C4-2B (cell line): ENCODE measurements around the gene SHLD1.

Source experiments
- H3K27ac ChIP-seq: fragments of 450-650 bp; 2 replicates; pipeline ENCODE4 v1.5.1; 2017
- ZFX ChIP-seq: fragments of 450-650 bp; IDR thresholded peaks from 2 replicates; pipeline ENCODE4 v1.6.1; 2017
- TF ChIP-seq, protein P1 (sequence below): fragments of 450-650 bp; conservative IDR thresholded peaks from 2 replicates; pipeline ENCODE4 v1.5.1; 2017; ENCODE audit warnings: mild to moderate bottlenecking

The SHLD1 gene

DNA sequence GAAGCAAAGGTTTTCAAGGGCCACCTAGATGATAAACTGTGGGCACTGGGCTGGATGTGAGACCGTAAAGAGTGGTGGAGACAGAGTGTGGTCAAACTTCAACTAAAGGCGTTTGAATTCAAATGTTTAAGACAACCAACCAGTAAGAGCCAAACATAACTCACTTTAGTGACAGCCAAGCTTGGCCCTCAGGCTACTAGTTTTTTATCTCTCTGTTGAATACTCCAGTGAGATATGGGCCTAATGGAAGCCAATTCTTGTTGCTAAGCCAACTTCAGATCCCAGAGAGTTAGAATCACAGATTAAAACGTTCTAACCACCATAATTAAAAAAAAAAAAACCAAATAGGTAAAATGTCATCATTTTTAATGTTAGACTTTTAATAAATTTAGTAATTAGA is 142.9 kb downstream of the SHLD1 start:
- H3K27ac ChIP-seq: no peak overlapping the region
- TF ChIP-seq ZFX: no peak
- TF ChIP-seq, protein P1, sequence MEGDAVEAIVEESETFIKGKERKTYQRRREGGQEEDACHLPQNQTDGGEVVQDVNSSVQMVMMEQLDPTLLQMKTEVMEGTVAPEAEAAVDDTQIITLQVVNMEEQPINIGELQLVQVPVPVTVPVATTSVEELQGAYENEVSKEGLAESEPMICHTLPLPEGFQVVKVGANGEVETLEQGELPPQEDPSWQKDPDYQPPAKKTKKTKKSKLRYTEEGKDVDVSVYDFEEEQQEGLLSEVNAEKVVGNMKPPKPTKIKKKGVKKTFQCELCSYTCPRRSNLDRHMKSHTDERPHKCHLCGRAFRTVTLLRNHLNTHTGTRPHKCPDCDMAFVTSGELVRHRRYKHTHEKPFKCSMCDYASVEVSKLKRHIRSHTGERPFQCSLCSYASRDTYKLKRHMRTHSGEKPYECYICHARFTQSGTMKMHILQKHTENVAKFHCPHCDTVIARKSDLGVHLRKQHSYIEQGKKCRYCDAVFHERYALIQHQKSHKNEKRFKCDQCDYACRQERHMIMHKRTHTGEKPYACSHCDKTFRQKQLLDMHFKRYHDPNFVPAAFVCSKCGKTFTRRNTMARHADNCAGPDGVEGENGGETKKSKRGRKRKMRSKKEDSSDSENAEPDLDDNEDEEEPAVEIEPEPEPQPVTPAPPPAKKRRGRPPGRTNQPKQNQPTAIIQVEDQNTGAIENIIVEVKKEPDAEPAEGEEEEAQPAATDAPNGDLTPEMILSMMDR: no peak

DNA sequence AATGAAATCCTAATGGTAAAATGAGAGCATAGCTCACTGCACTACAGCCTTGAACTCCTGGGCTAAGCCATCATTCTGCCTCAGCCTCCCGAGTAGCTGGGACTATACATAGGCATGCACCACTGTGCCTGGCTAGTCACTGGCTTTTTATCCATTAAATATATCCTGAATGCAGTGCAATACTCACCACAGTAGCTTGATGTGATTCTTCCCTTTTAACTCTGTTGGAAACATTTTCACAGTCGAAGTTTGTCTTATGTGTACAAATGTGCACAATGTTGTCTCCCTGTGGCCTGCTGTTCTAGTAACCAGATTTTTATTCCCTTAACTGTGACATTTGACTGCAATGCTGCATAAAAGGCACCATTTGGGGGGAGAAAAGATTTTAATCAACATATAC is 143.4 kb downstream of the SHLD1 start:
- no peak for TF ChIP-seq ZFX
- TF ChIP-seq, protein P1: no peak

DNA sequence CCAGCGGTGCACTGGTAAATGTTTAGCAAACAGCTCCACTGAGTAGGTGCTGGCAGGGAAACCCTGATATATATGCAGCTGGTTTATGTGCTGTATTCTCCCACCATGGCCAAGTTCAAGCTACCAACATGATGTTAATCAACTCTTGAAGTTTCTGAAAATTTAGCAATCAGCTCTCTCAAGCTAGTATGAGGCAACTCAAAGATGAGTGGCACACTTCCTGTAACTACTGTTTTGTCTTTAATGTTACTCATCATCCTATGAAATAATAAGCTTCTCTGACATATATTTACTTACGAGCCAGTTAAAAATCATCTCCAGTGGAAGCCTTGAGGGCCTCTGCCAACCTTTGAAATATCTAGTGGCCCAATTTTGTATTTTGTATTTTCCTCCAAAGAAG is 145.4 kb downstream of the SHLD1 start:
- H3K27ac ChIP-seq: no peak overlapping the region
- no peak for TF ChIP-seq ZFX

More for the DNA sequence above, 143.4 kb downstream of the SHLD1 start:
- no peak overlapping the region for H3K27ac ChIP-seq

DNA sequence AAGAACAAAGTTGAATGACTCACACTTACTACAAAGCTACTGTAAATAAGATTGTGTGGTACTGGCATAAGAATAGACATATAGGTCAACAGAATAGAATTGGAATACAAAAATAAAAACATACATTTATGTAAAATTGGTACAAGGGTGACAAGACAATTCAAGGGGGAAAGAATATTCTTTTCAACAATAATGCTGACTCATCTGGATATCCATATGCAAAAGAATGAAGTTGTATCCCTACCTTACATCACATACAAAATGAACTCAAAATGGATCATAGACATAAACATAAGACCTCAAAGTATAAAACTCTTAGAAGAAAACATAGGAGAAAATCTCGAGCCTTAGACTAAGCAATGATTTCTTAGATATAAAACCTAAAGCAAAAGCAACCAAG is 149.2 kb downstream of the SHLD1 start:
- TF ChIP-seq, protein P1: no peak
- no peak for TF ChIP-seq ZFX
- H3K27ac ChIP-seq: no peak overlapping the region

DNA sequence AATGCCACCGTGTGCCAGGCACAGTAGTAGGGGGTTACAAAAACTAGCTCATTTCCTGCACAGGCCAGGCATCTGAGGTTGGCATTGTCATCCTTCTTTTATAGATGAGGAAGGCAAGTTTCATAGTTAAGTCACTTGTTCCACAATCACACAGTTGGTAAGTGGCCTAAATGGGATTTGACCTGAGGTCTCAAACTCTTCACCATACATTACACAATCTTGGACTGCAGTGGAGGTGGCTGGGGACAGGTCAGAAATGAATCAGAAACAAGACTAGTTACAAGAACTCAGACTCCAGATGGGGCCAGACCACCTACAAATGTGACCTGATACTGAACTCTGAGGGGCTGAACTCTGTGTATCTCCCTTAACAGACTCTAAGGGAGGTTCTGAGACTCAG is 150.7 kb downstream of the SHLD1 start:
- TF ChIP-seq, protein P1: no peak
- no peak for TF ChIP-seq ZFX
- no peak overlapping the region for H3K27ac ChIP-seq

DNA sequence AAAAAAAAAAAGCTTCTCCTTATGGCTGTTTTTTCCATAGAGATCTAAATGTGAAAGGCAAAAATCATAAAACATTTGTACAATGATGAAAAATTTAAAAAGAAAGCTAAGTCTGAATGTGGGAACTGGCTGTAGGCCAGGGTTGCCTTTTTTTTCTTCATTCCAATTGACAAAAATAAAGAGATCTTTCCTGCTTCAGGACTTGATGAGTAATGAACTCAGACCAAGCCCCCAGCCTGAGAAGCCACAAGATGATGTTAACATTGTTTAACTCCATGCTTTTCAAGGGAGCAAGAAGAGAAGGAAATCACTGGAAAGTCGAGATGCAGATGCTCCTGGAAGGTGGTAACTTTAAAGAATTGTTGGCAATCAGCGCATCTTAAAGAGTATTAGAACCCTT is 158.8 kb downstream of the SHLD1 start:
- no peak for TF ChIP-seq ZFX
- TF ChIP-seq, protein P1: no peak
- no peak overlapping the region for H3K27ac ChIP-seq

DNA sequence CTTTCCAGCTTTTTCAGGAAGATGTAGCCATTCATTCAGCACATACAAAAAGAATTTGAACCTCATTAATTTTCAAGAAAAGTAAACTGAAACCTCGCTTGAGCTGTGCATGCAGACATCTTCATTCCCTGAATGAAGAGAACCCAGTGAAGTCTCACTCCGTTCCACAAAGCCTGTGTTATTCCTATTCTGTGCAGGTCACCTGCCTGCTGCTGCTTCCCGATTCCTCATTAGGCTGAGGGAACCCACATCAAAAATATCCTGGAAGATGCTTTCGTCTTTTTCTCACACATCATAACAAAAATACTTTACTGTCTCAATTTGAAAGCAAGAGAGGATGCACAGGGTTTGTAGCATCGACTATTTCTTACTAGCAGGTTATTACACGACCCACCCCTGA is 160.0 kb downstream of the SHLD1 start:
- H3K27ac ChIP-seq: no peak overlapping the region
- TF ChIP-seq, protein P1: no peak
- TF ChIP-seq ZFX: no peak

DNA sequence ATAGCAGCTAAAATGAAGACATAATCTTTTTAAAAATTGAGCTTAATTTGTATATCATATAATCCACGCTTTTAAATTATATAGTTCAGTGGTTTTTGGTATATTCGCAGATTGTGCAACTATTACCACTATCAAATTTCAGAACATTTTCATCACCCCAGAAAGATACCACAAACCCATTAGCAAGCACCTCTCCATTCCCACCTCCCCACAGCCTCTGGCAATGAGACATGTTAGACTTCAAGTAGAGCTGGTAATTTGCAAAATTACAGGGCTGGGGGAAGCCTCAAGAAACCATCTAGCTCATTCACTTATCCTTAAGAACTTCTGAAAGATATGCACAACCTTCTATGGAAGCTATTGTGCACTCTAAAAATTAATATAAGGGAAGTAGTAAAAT is 163.0 kb downstream of the SHLD1 start:
- TF ChIP-seq, protein P1: no peak
- no peak for TF ChIP-seq ZFX
- no peak overlapping the region for H3K27ac ChIP-seq
